Measurements from ENCODE around the gene SCARB1.

The SCARB1 gene

GRCh38 chr12:124904306-124905098 is 40.8 kb upstream of the SCARB1 start (continued):
- no peak for TF ChIP-seq ZNF830 (tag by site-specific recombination; IDR thresholded peaks at IDR 0.05; ENCODE audit: low read depth)
- no peak for TF ChIP-seq ZNF37A (tag by site-specific recombination; IDR thresholded peaks at IDR 0.05)
- TF ChIP-seq ZNF214 (tag by site-specific recombination; IDR thresholded peaks at IDR 0.05; ENCODE audit: borderline replicate concordance), result no peak
- TF ChIP-seq KLF7 (tag by site-specific recombination; IDR thresholded peaks at IDR 0.05; ENCODE audit: borderline replicate concordance), result no peak
- TF ChIP-seq ZBTB17 (tag by site-specific recombination; IDR thresholded peaks at IDR 0.05), result peak; percentile 22; the same call in 1 of the 2 replicates
- TF ChIP-seq SP7 (tag by site-specific recombination; IDR thresholded peaks at IDR 0.05), result peak; percentile 44
- no peak for TF ChIP-seq ZNF311 (tag by site-specific recombination; IDR thresholded peaks at IDR 0.05; ENCODE audit: borderline replicate concordance)
- no peak for TF ChIP-seq ZNF274 (IDR thresholded peaks at IDR 0.05; ENCODE audit: low read length)
- no peak for TF ChIP-seq ZNF274 (tag by site-specific recombination; IDR thresholded peaks at IDR 0.05; ENCODE audit: borderline replicate concordance)
- TF ChIP-seq ZNF138 (tag by site-specific recombination; IDR thresholded peaks at IDR 0.05; ENCODE audit: borderline replicate concordance), result no peak
- TF ChIP-seq SP3 (tag by site-specific recombination; IDR thresholded peaks at IDR 0.05), result peak; percentile 33; the same call in 1 of the 2 replicates
- no peak for TF ChIP-seq ZNF621 (tag by site-specific recombination; IDR thresholded peaks at IDR 0.05)
- TF ChIP-seq ZNF510 (tag by site-specific recombination; IDR thresholded peaks at IDR 0.05; ENCODE audit: insufficient replicate concordance), result no peak
- no peak for TF ChIP-seq ZNF785 (tag by site-specific recombination; IDR thresholded peaks at IDR 0.05)
- TF ChIP-seq ZNF202 (tag by site-specific recombination; IDR thresholded peaks at IDR 0.05; ENCODE audit: borderline replicate concordance), result no peak
- TF ChIP-seq KLF8 (tag by site-specific recombination; IDR thresholded peaks at IDR 0.05), result peak; percentile 57; the same call in 1 of the 2 replicates
- TF ChIP-seq ZNF501 (tag by site-specific recombination; IDR thresholded peaks at IDR 0.05), result peak; percentile 67; the same call in 1 of the 2 replicates
- no peak for TF ChIP-seq ZBTB1 (tag by site-specific recombination; IDR thresholded peaks at IDR 0.05)
- TF ChIP-seq ZNF335 (tag by site-specific recombination; conservative IDR thresholded peaks at IDR 0.05), result peak; percentile 44; the same call in 1 of the 2 replicates
- TF ChIP-seq, protein P1, sequence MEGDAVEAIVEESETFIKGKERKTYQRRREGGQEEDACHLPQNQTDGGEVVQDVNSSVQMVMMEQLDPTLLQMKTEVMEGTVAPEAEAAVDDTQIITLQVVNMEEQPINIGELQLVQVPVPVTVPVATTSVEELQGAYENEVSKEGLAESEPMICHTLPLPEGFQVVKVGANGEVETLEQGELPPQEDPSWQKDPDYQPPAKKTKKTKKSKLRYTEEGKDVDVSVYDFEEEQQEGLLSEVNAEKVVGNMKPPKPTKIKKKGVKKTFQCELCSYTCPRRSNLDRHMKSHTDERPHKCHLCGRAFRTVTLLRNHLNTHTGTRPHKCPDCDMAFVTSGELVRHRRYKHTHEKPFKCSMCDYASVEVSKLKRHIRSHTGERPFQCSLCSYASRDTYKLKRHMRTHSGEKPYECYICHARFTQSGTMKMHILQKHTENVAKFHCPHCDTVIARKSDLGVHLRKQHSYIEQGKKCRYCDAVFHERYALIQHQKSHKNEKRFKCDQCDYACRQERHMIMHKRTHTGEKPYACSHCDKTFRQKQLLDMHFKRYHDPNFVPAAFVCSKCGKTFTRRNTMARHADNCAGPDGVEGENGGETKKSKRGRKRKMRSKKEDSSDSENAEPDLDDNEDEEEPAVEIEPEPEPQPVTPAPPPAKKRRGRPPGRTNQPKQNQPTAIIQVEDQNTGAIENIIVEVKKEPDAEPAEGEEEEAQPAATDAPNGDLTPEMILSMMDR (tag by site-specific recombination; IDR thresholded peaks at IDR 0.05), result no peak
- TF ChIP-seq ZNF530 (tag by site-specific recombination; IDR thresholded peaks at IDR 0.05; ENCODE audit: low read depth), result no peak
- TF ChIP-seq ZNF302 (tag by site-specific recombination; IDR thresholded peaks at IDR 0.05; ENCODE audit: low read depth), result no peak
- no peak for TF ChIP-seq MEIS1 (CRISPR knock-in tag; IDR thresholded peaks at IDR 0.05; ENCODE audit: borderline replicate concordance)
- no peak for TF ChIP-seq ZNF416 (tag by site-specific recombination; IDR thresholded peaks at IDR 0.05)
- TF ChIP-seq BCL11A (tag by site-specific recombination; IDR thresholded peaks at IDR 0.05; ENCODE audit: low read depth), result 0 out of 2 replicates have a peak, but pooled peaks have one; percentile 25
- no peak for TF ChIP-seq ZNF514 (tag by site-specific recombination; IDR thresholded peaks at IDR 0.05)
- 0 out of 2 replicates have a peak, but pooled peaks have one; percentile 63 for TF ChIP-seq PRDM10 (tag by site-specific recombination; IDR thresholded peaks at IDR 0.05)
- peak; percentile 97 for TF ChIP-seq ZNF600 (tag by site-specific recombination; IDR thresholded peaks at IDR 0.05)
- TF ChIP-seq FEZF1 (tag by site-specific recombination; IDR thresholded peaks at IDR 0.05), result no peak
- no peak for TF ChIP-seq ZBTB10 (tag by site-specific recombination; IDR thresholded peaks at IDR 0.05)
- peak; percentile 92 for TF ChIP-seq WT1 (tag by site-specific recombination; IDR thresholded peaks at IDR 0.05)
